Skeletal muscle tissue (tissue), 4 donors: Measurements from ENCODE around the gene MARCHF7. TPM values are rescaled to one million over a fixed set of nuclear protein-coding genes. Genes with fewer than 3 reads are reported as not detected.
"Not testable (repeated sequence)": the region's sequence is repeated elsewhere in the genome, so short reads cannot be mapped to it uniquely, and the experiment has no call there.

Experiments
- H3K27ac ChIP-seq: one replicate; pipeline ENCODE4 v1.7.0; 2013; ENCODE audit warnings: mild to moderate bottlenecking, low read depth, low read length, inconsistent platforms
- H3K27me3 ChIP-seq, 3 donors: one replicate each; pipeline ENCODE4 v1.7.0; 2013; ENCODE audit warnings: low read length in 3 of 3; ENCODE audit not compliant: control insufficient read depth in 3 of 3, insufficient read depth in 3 of 3
- H3K36me3 ChIP-seq, 3 donors: one replicate each; pipeline ENCODE4 v1.7.0; 2013; ENCODE audit warnings: low read length in 3 of 3; ENCODE audit not compliant: control insufficient read depth in 3 of 3, insufficient read depth in 3 of 3
- H3K4me1 ChIP-seq, 3 donors: one replicate each; pipeline ENCODE4 v1.7.0; 2013; ENCODE audit warnings: low read length in 3 of 3, mild to moderate bottlenecking in 3 of 3; ENCODE audit not compliant: control insufficient read depth in 3 of 3, insufficient read depth in 3 of 3
- H3K4me3 ChIP-seq, 3 donors: one replicate each; pipeline ENCODE4 v1.7.0; 2013; ENCODE audit warnings: low read length in 3 of 3
- H3K9ac ChIP-seq, 3 donors: one replicate each; pipeline ENCODE4 v1.7.0; 2013; ENCODE audit warnings: low read length in 3 of 3, mild to moderate bottlenecking in 3 of 3, moderate library complexity in 2 of 3, low read depth in 1 of 3
- H3K9me3 ChIP-seq, 3 donors: one replicate each; pipeline ENCODE4 v1.7.0; 2013; ENCODE audit warnings: low read length in 3 of 3; ENCODE audit not compliant: control insufficient read depth in 3 of 3
- total RNA-seq: library from RNA; depleted of rRNA; stranded (reverse); fragments of >200 nt; gene quantifications from one replicate; pipeline ENCODE4 v1.2.3, GENCODE V29; 2014
- donor health status: Osteomylitis.

MARCHF7 gene, protein sequence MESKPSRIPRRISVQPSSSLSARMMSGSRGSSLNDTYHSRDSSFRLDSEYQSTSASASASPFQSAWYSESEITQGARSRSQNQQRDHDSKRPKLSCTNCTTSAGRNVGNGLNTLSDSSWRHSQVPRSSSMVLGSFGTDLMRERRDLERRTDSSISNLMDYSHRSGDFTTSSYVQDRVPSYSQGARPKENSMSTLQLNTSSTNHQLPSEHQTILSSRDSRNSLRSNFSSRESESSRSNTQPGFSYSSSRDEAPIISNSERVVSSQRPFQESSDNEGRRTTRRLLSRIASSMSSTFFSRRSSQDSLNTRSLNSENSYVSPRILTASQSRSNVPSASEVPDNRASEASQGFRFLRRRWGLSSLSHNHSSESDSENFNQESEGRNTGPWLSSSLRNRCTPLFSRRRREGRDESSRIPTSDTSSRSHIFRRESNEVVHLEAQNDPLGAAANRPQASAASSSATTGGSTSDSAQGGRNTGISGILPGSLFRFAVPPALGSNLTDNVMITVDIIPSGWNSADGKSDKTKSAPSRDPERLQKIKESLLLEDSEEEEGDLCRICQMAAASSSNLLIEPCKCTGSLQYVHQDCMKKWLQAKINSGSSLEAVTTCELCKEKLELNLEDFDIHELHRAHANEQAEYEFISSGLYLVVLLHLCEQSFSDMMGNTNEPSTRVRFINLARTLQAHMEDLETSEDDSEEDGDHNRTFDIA
- 77.2 TPM for total RNA-seq

GRCh38 chr2:159712143-159712928, at the start of gene MARCHF7:
Gene MARCHF7, plus strand, starts transcription at chr2:159712506. Its CDS starts 16,517 bp downstream, at chr2:159729023.
- peaks cover 16 to 24% (median 18%) of the 10 kb centered on the region in 3 donors for H3K4me1 ChIP-seq
- no peaks in the 10 kb centered on the region for H3K9me3 ChIP-seq
- H3K27ac ChIP-seq, result peak within 1 kb of the TSS; percentile 100
- no peaks in the 10 kb centered on the region for H3K27me3 ChIP-seq
- peaks cover 4 to 8% (median 5%) of the 10 kb centered on the region in 3 donors for H3K36me3 ChIP-seq
- H3K4me3 ChIP-seq, result peak within 1 kb of the TSS; percentile 90 to 99 (median 98)
- H3K9ac ChIP-seq, result peak within 1 kb of the TSS; percentile 100

DNA sequence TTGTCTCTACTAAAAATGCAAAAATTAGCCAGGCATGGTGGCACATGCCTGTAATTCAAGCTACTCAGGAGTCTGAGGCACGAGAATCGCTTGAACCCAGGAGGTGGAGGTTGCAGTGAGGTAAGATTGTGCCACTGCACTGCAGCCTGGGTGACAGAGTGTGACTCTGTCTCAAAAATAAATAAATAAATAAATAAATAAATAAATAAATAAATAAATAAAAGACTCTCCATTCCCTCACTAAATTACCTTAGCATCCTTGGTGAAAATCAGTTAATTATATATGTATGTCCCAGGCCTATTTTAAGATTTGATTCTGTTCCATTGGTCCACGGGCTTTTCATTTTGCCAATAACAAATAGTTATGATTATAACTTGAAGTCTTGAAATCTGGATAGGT, 44.9 kb upstream of the MARCHF7 start:
- H3K36me3 ChIP-seq, H3K4me1 ChIP-seq, H3K9ac ChIP-seq, H3K9me3 ChIP-seq, H3K27me3 ChIP-seq, H3K4me3 ChIP-seq, H3K27ac ChIP-seq: not testable (repeated sequence)

GRCh38 chr2:159671047-159671446, 41.3 kb upstream of the MARCHF7 start:
- Histone ChIP-seq H3K4me3 (no peak overlapping the region), H3K9me3 (no peaks in the 10 kb centered on the region), H3K27me3 (no peaks in the 10 kb centered on the region), H3K27ac (no peak overlapping the region), H3K9ac (no peak overlapping the region), H3K36me3 (no peaks in the 10 kb centered on the region), H3K4me1 (no peaks in the 10 kb centered on the region)

- Histone ChIP-seq H3K27me3 (no peaks in the 10 kb centered on the region), H3K4me3 (no peak overlapping the region), H3K9ac (no peak overlapping the region), H3K36me3 (no peaks in the 10 kb centered on the region), H3K9me3 (no peaks in the 10 kb centered on the region), H3K27ac (no peak overlapping the region), H3K4me1 (no peaks in the 10 kb centered on the region)
Measured at GRCh38 chr2:159677654-159678053, 34.7 kb upstream of the MARCHF7 start.

DNA sequence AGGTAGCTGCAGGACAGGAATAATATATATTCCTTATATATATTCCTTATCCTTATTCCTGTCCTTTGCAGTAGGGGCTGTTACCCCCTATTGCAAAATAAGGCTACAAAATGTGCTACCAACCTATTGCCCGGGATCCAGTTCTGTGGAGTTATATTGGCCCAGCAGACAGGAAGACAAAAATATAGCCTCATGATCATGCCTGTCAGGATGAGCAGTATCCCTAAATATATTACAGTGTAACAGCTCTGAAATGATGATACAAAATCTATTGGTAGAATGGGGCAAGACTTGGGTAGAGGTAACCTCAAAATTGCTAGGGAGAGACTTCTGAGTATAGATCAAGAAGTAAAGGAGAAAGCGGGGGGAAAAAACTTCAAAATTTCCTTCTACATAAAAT, 31.6 kb upstream of the MARCHF7 start:
- Histone ChIP-seq H3K9ac (peak overlapping the region in 1 of 3 donors; percentile 28), H3K36me3 (no peaks in the 10 kb centered on the region), H3K4me3 (no peak overlapping the region), H3K9me3 (no peaks in the 10 kb centered on the region), H3K4me1 (no peaks in the 10 kb centered on the region), H3K27me3 (no peaks in the 10 kb centered on the region), H3K27ac (no peak overlapping the region)

DNA sequence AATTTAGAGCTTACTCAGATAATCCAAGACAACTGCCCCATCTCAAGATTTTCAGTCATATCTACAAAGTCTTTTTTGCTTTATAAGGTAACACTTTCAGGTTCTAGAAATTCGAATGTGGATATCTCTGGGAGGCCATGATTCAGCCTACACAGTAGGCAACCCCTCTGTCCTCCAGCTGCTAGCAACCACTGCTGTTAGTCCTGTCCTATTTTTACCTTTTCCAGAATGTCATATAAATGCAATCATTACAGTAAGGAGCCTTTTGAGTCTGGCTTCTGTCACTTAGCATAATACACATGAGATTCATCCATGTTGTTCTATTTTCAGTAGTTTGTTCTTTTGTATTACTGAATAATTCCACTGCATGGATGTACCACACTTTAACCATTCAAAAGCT, 28.5 kb upstream of the MARCHF7 start:
- H3K27ac ChIP-seq, result no peak overlapping the region
- H3K9ac ChIP-seq, result no peak overlapping the region
- H3K9me3 ChIP-seq, result no peaks in the 10 kb centered on the region
- no peaks in the 10 kb centered on the region for H3K4me1 ChIP-seq
- no peaks in the 10 kb centered on the region for H3K27me3 ChIP-seq
- H3K36me3 ChIP-seq, result no peaks in the 10 kb centered on the region
- H3K4me3 ChIP-seq, result no peak overlapping the region

- no peak overlapping the region for H3K9ac ChIP-seq
- H3K27ac ChIP-seq, result no peak overlapping the region
- no peaks in the 10 kb centered on the region for H3K4me1 ChIP-seq
- no peak overlapping the region for H3K4me3 ChIP-seq
- no peaks in the 10 kb centered on the region for H3K27me3 ChIP-seq
- no peaks in the 10 kb centered on the region for H3K36me3 ChIP-seq
- H3K9me3 ChIP-seq, result no peaks in the 10 kb centered on the region
Measured at GRCh38 chr2:159684796-159685195, 27.5 kb upstream of the MARCHF7 start.

DNA sequence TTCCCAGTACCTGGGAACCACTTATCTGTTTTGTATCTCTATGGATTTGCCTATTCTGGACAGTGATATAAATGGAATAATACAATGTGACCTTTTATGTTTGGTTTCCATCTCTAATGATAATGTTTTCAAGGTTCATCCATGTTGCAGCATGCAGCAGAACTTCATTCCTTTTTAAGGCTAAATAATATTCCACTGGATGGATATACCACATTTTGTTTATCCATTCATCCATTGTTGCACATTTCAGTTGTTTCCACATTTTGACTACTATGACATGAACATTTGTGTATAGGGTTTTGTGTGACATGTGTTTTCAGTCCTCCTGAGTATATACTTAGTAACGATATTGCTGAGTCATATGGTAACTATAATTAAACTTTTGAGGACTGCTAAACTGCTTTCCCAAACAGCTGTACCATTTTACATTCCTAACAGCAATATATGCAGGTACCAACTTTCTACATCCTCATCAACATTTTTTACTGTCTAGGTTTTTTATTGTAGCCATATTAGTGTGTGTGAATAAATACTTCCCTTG, 17.7 kb upstream of the MARCHF7 start:
- Histone ChIP-seq H3K27ac (no peak overlapping the region), H3K36me3 (no peaks in the 10 kb centered on the region), H3K4me3 (no peak overlapping the region), H3K9me3 (no peaks in the 10 kb centered on the region), H3K4me1 (no peaks in the 10 kb centered on the region), H3K9ac (no peak overlapping the region), H3K27me3 (no peaks in the 10 kb centered on the region)

DNA sequence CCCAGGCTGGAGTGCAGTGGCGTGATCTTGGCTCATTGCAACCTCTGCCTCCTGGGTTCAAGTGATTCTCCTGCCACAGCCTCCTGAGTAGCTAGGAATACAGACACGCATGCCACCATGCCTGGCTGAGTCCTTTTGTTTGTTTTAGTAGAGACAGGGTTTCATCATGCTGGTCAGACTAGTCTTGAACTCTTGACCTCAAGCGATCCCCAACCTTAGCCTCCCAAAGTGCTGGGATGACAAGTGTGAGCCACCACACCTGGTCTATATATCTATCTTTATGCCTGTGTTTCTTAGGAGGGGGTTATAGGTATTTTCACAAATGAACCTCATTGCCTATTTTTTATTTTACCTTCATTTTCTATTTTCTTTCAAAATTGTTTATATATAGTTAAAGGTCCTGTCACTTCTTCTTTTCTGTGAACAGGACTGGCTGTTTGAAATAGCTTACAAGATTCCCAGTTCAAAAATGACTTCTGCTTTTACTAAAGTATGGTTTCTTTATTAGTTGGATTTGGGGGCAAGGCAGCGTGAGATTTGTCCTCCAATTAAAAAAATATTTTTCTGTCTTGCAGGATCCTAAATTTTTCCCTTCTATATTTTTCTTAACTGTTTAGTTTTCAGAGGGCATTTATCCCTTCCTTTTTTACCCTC, 16.4 kb upstream of the MARCHF7 start:
- Histone ChIP-seq H3K9me3 (no peaks in the 10 kb centered on the region), H3K27me3 (no peaks in the 10 kb centered on the region), H3K9ac (no peak overlapping the region), H3K36me3 (no peaks in the 10 kb centered on the region), H3K27ac (no peak overlapping the region), H3K4me1 (no peaks in the 10 kb centered on the region), H3K4me3 (no peak overlapping the region)
